GM12878 (cell line): ENCODE data around the gene ODF2L. TPM values are rescaled to one million over a fixed set of nuclear protein-coding genes. Genes with fewer than 3 reads are reported as not detected.

Source experiments
- ATAC-seq: fragments of 200-7000 bp; cut with Tn5 transposase; 3 replicates; pipeline ENCODE4 v1.9.1; 2020; ENCODE audit warnings: mild to moderate bottlenecking, moderate library complexity
- BruUV-seq: library from RNA; stranded (reverse); fragments of 400-500 nt; replicated peaks from 2 replicates; lab custom pipeline; 2021; lab: Mats Ljungman, UMichigan
- CTCF ChIA-PET: fragments of 300-600 bp; sonication (Branson Sonifier 250); formaldehyde crosslinking; extraction: SDS; loops from one replicate; lab custom pipeline; 2021; ENCODE audit warnings: inconsistent platforms; lab: Yijun Ruan, JAX
- POLR2A ChIA-PET: fragments of 350-600 bp; formaldehyde crosslinking; extraction: SDS; loops from one replicate; lab custom pipeline; 2021; ENCODE audit warnings: inconsistent platforms; lab: Charles Lee
- RAD21 ChIA-PET: fragments of 300-600 bp; sonication (Branson Sonifier 250); formaldehyde crosslinking; loops from one replicate; lab custom pipeline; 2023; ENCODE audit warnings: antibody characterized with exemption; ENCODE audit not compliant: unreplicated experiment; lab: Charles Lee
- SMC1A ChIA-PET: fragments of 300-600 bp; sonication (Branson Sonifier 250); formaldehyde crosslinking; loops from one replicate; lab custom pipeline; 2023; ENCODE audit not compliant: unreplicated experiment, uncharacterized antibody; lab: Charles Lee
- DNase-seq: peaks from one replicate; pipeline ENCODE4 v3.0.0-alpha.2; 2011; ENCODE audit warnings: low read depth, low spot score
- FAIRE-seq: peaks from 3 replicates; lab custom pipeline; 2011; peaks lifted over from hg19 to GRCh38; lab: Jason Lieb, UNC
- H2AFZ ChIP-seq: 2 replicates; pipeline ENCODE4 v1.6.0; 2011; ENCODE audit warnings: low read depth, low read length, control low read depth; ENCODE audit not compliant: control insufficient read depth
- H3K27ac ChIP-seq: 2 replicates; pipeline ENCODE4 v1.5.1; 2011; ENCODE audit warnings: control low read depth; ENCODE audit not compliant: control insufficient read depth, insufficient read depth
- H3K27me3 ChIP-seq, 2 experiments: replicated peaks in 1 of 2; 2 replicates each; pipeline versions ENCODE4 v1.6.0 to v1.6.1; 2011; ENCODE audit warnings: low read length in 1 of 2; ENCODE audit not compliant: control insufficient read depth in 2 of 2, insufficient read depth in 2 of 2
- H3K36me3 ChIP-seq, 2 experiments: 2 replicates each; pipeline ENCODE4 v1.5.1; 2011; ENCODE audit warnings: low read length in 1 of 2; ENCODE audit not compliant: control insufficient read depth in 2 of 2, insufficient read depth in 2 of 2
- H3K4me1 ChIP-seq: 2 replicates; pipeline ENCODE4 v1.6.1; 2011; ENCODE audit warnings: mild to moderate bottlenecking, low read length, moderate library complexity, mixed read lengths; ENCODE audit not compliant: control insufficient read depth, insufficient read depth
- H3K4me2 ChIP-seq: 2 replicates; pipeline ENCODE4 v1.6.0; 2011; ENCODE audit warnings: control low read depth; ENCODE audit not compliant: control insufficient read depth, insufficient read depth
- H3K4me3 ChIP-seq: fragments of 200-600 bp; sonication (generic); 2 replicates; pipeline ENCODE4 v1.5.1; 2016
- H3K79me2 ChIP-seq: 2 replicates; pipeline ENCODE4 v1.6.0; 2011; ENCODE audit warnings: low read length; ENCODE audit not compliant: control insufficient read depth, insufficient read depth
- H3K9ac ChIP-seq: 2 replicates; pipeline ENCODE4 v1.8.0; 2011; ENCODE audit warnings: low read length, control low read depth, mixed read lengths; ENCODE audit not compliant: control insufficient read depth, insufficient read depth
- H3K9me3 ChIP-seq: replicated peaks from 3 replicates; pipeline ENCODE4 v1.5.1; 2011; ENCODE audit warnings: mild to moderate bottlenecking, low read length; ENCODE audit not compliant: control insufficient read depth, insufficient read depth
- H4K20me1 ChIP-seq: 2 replicates; pipeline ENCODE4 v1.6.0; 2011; ENCODE audit not compliant: control insufficient read depth, insufficient read depth
- NFXL1 ChIP-seq: fragments of 450-650 bp; IDR thresholded peaks from 2 replicates; pipeline ENCODE4 v1.6.1; 2017; ENCODE audit warnings: antibody characterized with exemption, mild to moderate bottlenecking, borderline replicate concordance
- PBX3 ChIP-seq: IDR thresholded peaks from 2 replicates; pipeline ENCODE4 v1.6.1; 2011; ENCODE audit warnings: mild to moderate bottlenecking, low read depth, low read length, moderate library complexity; ENCODE audit not compliant: insufficient replicate concordance
- SMAD5 ChIP-seq: IDR thresholded peaks from 2 replicates; pipeline ENCODE4 v1.6.1; 2016; ENCODE audit warnings: antibody characterized with exemption, low read depth
- SPI1 ChIP-seq: IDR thresholded peaks from 2 replicates; pipeline ENCODE4 v1.6.1; 2011; ENCODE audit warnings: low read depth, mild to moderate bottlenecking, low read length, moderate library complexity, borderline replicate concordance; ENCODE audit not compliant: insufficient read depth
- WGBS: methylation state at CpG from one replicate; pipeline ENCODE4 v1.1.6; 2016; ENCODE audit warnings: low lambda C conversion rate; ENCODE audit not compliant: insufficient replicate concordance, insufficient coverage; ENCODE audit errors: missing lambda C conversion rate; 5-methylcytosine and 5-hydroxymethylcytosine counted together
- in situ Hi-C: fragments of 300-500 bp; cut with MboI; formaldehyde crosslinking; loops from 9 replicates; pipeline ENCODE4 v1.14.3; 2018; ENCODE audit warnings: mixed read lengths
- intact Hi-C: fragments of 100-400 bp; cut with micrococcal nuclease; formaldehyde crosslinking; loops from one replicate; pipeline ENCODE4 v1.14.2; 2022; ENCODE audit not compliant: unreplicated experiment
- polyA plus RNA-seq, 11 experiments: library from polyadenylated mRNA; depleted of rRNA in 4 of 11; unstranded in 6 of 11; stranded (reverse) in 5 of 11; fragments of >200 nt; fragmentation: Nextera tagmentation in 4 of 11; fragmentation: Illumina TruSeq in 1 of 11; extraction: Ambion mirVana in 4 of 11; extraction: Trizol in 1 of 11; gene quantifications; 1 replicate in 1 of 11; 2 replicates in 10 of 11; pipeline versions ENCODE4 v1.2.1 to v1.2.3, GENCODE V29; 2011 to 2016; ENCODE audit warnings: inconsistent platforms in 2 of 11, missing spikeins in 2 of 11, low read depth in 1 of 11
- total RNA-seq, 4 experiments: library from RNA; depleted of rRNA in 3 of 4; stranded (reverse); fragments of >200 nt in 3 of 4; fragmentation: Illumina TruSeq in 1 of 4; extraction: Trizol in 1 of 4; gene quantifications; 2 replicates each; pipeline versions ENCODE4 v1.2.1 to v1.2.3, GENCODE V29; 2013 to 2021
- TF ChIP-seq, protein P1 (sequence below): fragments of 450-650 bp; IDR thresholded peaks from 2 replicates; pipeline ENCODE4 v1.6.1; 2016; ENCODE audit warnings: mild to moderate bottlenecking, moderate library complexity, borderline replicate concordance
- TF ChIP-seq, protein P2 (sequence below), 3 experiments: IDR thresholded peaks in 2 of 3; conservative IDR thresholded peaks in 1 of 3; 2 replicates each; pipeline ENCODE4 v1.5.1; 2011; ENCODE audit warnings: low read depth in 3 of 3, low read length in 3 of 3, mild to moderate bottlenecking in 3 of 3, control low read depth in 2 of 3, moderate library complexity in 2 of 3, inconsistent platforms in 1 of 3, mixed read lengths in 1 of 3; ENCODE audit not compliant: control insufficient read depth in 2 of 3, insufficient read depth in 1 of 3; ENCODE audit errors: extremely low read depth in 1 of 3

Gene ODF2L
- total and polyA plus RNA-seq, 10 of the 15 experiments (the other 5 are each of a cell fraction or from before 2014, with no cell fraction given): 10.4 to 29.5 (median 18.5) TPM

DNA sequence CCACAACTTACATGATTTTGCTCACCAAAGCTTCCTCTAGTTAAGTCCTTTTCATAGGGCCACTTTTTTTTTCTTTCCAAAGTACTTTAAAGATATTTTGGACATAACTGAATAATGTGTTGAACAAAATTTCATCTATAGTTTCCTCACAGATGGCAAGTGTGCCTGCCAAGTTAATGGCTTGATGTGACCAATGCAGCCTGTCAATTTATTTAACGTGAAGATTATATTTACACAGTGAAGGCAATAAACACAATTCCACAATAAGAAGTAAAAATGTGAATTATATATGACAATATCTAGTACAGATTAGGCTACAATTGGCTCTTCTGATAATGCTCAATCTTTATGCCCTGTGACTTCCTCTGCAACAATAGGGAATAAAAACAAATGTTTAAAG is 45.9 kb upstream of the ODF2L start (continued):
- TF ChIP-seq, protein P1, sequence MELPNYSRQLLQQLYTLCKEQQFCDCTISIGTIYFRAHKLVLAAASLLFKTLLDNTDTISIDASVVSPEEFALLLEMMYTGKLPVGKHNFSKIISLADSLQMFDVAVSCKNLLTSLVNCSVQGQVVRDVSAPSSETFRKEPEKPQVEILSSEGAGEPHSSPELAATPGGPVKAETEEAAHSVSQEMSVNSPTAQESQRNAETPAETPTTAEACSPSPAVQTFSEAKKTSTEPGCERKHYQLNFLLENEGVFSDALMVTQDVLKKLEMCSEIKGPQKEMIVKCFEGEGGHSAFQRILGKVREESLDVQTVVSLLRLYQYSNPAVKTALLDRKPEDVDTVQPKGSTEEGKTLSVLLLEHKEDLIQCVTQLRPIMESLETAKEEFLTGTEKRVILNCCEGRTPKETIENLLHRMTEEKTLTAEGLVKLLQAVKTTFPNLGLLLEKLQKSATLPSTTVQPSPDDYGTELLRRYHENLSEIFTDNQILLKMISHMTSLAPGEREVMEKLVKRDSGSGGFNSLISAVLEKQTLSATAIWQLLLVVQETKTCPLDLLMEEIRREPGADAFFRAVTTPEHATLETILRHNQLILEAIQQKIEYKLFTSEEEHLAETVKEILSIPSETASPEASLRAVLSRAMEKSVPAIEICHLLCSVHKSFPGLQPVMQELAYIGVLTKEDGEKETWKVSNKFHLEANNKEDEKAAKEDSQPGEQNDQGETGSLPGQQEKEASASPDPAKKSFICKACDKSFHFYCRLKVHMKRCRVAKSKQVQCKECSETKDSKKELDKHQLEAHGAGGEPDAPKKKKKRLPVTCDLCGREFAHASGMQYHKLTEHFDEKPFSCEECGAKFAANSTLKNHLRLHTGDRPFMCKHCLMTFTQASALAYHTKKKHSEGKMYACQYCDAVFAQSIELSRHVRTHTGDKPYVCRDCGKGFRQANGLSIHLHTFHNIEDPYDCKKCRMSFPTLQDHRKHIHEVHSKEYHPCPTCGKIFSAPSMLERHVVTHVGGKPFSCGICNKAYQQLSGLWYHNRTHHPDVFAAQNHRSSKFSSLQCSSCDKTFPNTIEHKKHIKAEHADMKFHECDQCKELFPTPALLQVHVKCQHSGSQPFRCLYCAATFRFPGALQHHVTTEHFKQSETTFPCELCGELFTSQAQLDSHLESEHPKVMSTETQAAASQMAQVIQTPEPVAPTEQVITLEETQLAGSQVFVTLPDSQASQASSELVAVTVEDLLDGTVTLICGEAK: no peak
- TF ChIP-seq NFXL1 (no peak), PBX3 (no peak), SMAD5 (no peak)

DNA sequence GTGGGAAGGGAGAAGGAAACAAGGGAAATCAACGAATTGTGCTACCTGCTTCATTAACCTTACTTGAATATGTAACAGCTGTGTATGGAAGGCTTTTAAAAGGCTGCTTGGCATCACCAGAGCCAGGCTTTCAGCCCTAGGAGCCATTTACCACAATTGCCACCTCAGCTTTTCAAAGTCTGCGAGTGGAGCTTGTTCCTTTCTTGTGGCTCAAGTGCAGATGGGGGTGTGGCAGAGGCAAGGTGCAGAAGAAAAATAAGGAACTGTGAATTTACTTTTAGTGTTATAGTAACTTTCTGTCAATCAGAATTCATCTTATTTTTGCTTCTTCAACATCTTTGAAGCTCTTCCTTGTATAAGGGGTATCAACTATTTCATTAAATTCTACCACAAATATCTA is 45.5 kb upstream of the ODF2L start:
- CTCF ChIA-PET: interaction anchor here (1.8 kb wide), 1 partner anchor 60 kb away, joined by 4 read pairs; no protein-coding TSS in a partner anchor
- in situ Hi-C loops: no loop called here
- BruUV-seq: no TSS peak

More for the DNA sequence above, 45.5 kb upstream of the ODF2L start:
- H4K20me1 ChIP-seq: no peaks in the 10 kb centered on the region
- TF ChIP-seq, protein P2, sequence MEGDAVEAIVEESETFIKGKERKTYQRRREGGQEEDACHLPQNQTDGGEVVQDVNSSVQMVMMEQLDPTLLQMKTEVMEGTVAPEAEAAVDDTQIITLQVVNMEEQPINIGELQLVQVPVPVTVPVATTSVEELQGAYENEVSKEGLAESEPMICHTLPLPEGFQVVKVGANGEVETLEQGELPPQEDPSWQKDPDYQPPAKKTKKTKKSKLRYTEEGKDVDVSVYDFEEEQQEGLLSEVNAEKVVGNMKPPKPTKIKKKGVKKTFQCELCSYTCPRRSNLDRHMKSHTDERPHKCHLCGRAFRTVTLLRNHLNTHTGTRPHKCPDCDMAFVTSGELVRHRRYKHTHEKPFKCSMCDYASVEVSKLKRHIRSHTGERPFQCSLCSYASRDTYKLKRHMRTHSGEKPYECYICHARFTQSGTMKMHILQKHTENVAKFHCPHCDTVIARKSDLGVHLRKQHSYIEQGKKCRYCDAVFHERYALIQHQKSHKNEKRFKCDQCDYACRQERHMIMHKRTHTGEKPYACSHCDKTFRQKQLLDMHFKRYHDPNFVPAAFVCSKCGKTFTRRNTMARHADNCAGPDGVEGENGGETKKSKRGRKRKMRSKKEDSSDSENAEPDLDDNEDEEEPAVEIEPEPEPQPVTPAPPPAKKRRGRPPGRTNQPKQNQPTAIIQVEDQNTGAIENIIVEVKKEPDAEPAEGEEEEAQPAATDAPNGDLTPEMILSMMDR (IDR thresholded peaks at IDR 0.05 in 2 of 3, conservative IDR thresholded peaks at IDR 0.05 in 1 of 3; ENCODE audit: control insufficient read depth in 2 of 3, extremely low read depth in 1 of 3, insufficient read depth in 1 of 3, low read depth in 3 of 3, low read length in 3 of 3): no peak
- TF ChIP-seq SPI1: 0 out of 2 replicates have a peak, but pooled peaks have one; percentile 9
- ChIA-PET POLR2A (no interaction called here), RAD21 (no interaction called here), SMC1A (no interaction called here)
- FAIRE-seq (no peak), DNase-seq (no peak), ATAC-seq (no peak)
- no peak overlapping the region for H3K4me2 ChIP-seq
- no peak overlapping the region for H2AFZ ChIP-seq
- no peak overlapping the region for H3K27ac ChIP-seq
- intact Hi-C loops: no loop called here
- H3K27me3 ChIP-seq: 0 out of 4 replicates have a peak, but pooled peaks cover 0 to 3% of the 10 kb centered on the region in 2 experiments
- WGBS: 0% methylated on average over 2 of the region's 2 CpGs
- H3K36me3 ChIP-seq: no peaks in the 10 kb centered on the region
- H3K4me1 ChIP-seq: no peaks in the 10 kb centered on the region
- H3K9ac ChIP-seq: no peak overlapping the region
- H3K79me2 ChIP-seq: no peaks in the 10 kb centered on the region
- H3K4me3 ChIP-seq: no peak overlapping the region
- no peaks in the 10 kb centered on the region for H3K9me3 ChIP-seq
